Cerebellar nuclear complex (tissue), 1 donor: ENCODE data around the gene SCGB1D2.
"Not testable (repeated sequence)": the region's sequence is repeated elsewhere in the genome, so short reads cannot be mapped to it uniquely, and the experiment has no call there.

Experiments
- DNase-seq, 2 experiments: peaks; one replicate each; lab custom pipeline; 2025; lab: John Stamatoyannopoulos, UW

SCGB1D2 gene, protein sequence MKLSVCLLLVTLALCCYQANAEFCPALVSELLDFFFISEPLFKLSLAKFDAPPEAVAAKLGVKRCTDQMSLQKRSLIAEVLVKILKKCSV

GRCh38 chr11:62242021-62242420, at the start of gene SCGB1D2:
TSS of gene SCGB1D2 (plus strand) at chr11:62242239. CDS start at chr11:62242308, 69 bp downstream.
- peak; percentile 65 to 80 for DNase-seq

- DNase-seq: no peak
Measured at GRCh38 chr11:62193952-62194351, 48.1 kb upstream of the SCGB1D2 start.

DNA sequence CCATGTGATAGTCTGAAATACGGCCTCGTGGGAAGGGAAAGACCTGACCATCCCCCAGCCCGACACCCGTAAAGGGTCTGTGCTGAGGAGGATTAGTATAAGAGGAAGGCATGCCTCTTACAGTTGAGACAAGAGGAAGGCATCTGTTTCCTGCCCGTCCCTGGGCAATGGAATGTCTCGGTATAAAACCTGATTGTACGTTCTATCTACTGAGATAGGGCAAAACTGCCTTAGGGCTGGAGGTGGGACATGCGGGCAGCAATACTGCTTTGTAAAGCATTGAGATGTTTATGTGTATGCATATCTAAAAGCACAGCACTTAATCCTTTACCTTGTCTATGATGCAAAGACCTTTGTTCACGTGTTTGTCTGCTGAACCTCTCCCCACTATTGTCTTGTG, 47.0 kb upstream of the SCGB1D2 start:
- DNase-seq: not testable (repeated sequence)

GRCh38 chr11:62195945-62196344, 46.1 kb upstream of the SCGB1D2 start:
- no peak for DNase-seq

GRCh38 chr11:62197400-62197799, 44.6 kb upstream of the SCGB1D2 start:
- DNase-seq: not testable (repeated sequence)

GRCh38 chr11:62201376-62201775, 40.7 kb upstream of the SCGB1D2 start:
- DNase-seq: no peak

DNA sequence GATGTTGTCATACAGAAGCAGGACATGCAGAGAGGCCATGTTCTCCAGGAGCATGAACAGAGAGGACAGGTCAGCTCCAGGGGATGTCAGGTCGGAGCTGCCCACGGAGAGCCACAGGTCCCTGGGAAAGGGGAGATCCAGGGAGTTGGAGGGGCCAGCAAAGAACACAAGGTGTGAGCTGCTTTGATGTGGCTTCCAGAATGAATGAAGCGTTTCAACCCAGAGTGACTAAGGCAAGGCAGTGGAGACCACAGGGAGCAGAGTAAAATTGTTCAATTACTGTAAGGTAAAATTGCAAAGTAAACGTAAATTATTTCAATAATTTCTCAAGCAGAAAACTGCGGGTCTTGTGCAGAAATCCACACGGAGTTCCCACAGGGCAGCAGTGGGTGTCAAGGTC, 39.1 kb upstream of the SCGB1D2 start:
- DNase-seq: no peak

DNA sequence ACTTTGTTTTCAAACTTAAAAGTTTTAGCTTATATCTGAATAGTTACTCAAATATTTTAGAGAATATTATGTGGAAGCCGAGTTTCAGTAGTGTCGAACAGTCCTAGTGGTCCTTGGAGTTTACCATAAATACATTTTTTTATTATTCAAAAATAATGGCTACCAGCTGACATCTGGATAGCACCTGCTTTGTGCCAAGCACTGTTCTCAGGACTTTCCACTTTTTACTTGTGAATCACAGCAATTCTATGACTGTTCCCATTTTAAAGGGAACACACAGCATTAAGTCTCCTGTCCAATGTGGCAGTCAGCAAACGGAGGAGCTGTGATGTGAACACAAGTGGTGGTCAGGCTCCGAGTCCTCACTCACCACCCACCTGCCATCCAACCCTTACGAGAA, 37.6 kb upstream of the SCGB1D2 start:
- DNase-seq: no peak

- DNase-seq: no peak
Measured at GRCh38 chr11:62205441-62205840, 36.6 kb upstream of the SCGB1D2 start.

- DNase-seq: not testable (repeated sequence)
Measured at GRCh38 chr11:62206276-62207066, 35.6 kb upstream of the SCGB1D2 start.

GRCh38 chr11:62208785-62209144, 33.3 kb upstream of the SCGB1D2 start:
- DNase-seq: no peak

DNA sequence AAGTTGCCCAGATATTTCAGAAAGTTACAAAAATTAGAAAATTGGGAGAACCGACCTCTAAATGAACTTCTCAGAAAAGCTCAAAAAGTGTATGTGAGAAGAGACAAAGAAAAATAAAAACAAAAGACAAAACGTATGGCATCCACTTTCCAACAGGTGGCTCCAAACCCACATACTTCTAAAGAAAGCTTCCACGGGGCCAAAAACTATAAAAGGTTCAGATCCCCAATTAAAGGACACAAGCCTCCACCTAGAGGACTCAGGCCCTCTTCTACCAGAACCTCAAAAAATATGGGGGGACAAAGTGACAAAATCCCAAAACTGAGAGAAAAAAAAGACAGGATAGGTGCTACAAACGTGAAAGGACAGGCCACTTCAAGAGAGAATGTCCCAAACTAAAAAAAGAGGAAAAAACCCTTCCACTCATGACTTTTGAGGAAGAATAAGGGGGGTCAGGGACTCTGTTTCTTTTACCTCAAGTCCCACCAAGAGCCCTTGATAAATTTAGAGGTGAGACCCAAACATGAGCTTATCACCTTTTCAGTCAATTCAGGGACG, 24.8 kb upstream of the SCGB1D2 start:
- no peak for DNase-seq

DNA sequence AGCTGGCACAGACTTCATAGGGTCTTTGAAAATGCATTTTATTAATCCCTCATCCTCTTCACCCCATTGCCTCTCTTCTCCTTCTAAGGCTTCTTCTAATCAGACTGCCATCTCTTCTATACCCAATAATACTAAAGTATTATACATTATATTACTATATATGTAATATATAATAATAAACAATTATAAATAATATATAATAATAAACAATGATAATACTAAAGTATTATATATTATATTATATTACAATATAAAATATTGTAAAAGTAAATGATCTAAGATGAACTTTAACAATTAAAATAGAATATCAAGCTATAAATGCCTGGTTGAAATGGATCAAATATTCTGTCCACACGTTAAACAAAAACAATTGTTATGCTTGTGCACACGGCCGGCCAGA, 20.5 kb upstream of the SCGB1D2 start:
- no peak for DNase-seq

- DNase-seq: no peak
Measured at GRCh38 chr11:62223095-62223494, 18.9 kb upstream of the SCGB1D2 start.

GRCh38 chr11:62233730-62234129, 8.3 kb upstream of the SCGB1D2 start:
- no peak for DNase-seq

DNA sequence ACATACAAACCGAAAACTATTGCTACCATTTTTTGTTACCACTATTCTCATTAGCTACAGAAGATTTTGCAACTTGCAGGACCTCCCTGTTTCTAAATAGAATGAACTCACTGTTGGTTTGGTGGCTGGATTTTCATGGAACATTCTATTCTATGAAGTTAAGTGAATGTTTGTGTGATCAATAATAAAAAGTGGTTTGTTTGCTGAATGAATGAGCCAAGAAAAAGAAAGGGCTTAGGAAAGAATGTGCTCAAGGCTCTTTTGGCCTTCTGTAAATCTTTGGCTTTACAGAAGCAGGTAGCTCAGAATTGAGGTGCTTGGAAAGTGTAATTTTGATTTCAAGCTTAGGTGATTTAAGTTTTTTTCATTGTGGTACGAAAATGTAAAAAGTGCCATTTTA, 5.9 kb upstream of the SCGB1D2 start:
- no peak for DNase-seq

DNA sequence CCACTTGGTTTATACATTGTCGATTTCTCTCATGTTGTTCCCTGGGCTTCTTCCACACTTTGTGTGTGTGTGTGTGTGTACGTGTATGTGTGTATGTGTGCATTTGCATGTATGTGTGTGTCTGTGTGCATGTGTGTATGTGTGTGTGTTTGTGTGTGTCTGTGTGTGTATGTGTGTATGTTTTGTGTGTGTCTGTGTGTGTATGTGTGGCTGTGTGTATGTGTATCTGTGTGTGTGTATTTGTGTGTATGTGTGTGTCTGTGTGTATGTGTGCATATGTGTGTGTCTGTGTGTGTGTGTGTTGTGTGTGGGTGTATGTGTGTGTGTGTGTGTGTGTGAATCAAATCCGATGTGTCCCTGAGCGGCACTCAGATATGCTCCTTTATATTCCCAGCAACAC, 4.5 kb upstream of the SCGB1D2 start:
- no peak for DNase-seq

DNA sequence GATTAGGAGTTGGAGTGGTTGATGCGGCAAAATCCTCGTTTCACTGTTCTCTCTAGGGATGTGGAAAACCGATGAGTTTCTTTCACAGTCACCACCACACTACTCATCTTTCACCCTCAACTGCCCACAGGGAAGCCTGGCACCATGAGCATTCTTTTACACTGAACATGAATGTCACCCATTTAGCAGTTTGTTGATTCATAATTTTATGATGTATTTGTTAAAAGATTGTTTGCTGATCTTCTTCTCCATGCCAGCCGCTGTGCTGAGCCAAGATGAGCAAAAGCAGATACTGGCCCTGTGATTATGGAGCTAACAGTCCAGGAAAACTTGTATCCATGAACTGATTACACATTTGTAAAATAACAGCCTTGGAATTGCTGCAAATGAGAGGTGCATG, 3.9 kb upstream of the SCGB1D2 start:
- no peak for DNase-seq

DNA sequence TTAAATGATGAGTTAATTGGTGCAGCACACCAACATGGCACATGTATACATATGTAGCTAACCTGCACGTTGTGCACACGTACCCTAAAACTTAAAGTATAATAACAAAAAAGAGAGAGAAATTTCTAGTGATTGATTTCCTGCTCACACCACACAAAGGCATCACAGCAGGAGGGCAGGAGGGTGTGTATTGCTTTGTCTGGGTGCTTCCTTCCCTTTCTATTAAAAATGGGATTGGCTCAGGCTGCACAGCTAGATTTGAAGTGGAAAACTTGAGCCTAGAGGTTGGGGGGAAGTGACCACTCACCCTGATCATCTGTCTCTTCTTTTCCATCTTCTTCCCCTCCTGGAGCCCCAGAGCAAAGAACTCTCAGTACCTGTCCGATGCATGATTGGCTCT, 944 bp upstream of the SCGB1D2 start:
- DNase-seq: no peak

GRCh38 chr11:62245271-62245753, 3.3 kb downstream of the SCGB1D2 start:
- no peak for DNase-seq

DNA sequence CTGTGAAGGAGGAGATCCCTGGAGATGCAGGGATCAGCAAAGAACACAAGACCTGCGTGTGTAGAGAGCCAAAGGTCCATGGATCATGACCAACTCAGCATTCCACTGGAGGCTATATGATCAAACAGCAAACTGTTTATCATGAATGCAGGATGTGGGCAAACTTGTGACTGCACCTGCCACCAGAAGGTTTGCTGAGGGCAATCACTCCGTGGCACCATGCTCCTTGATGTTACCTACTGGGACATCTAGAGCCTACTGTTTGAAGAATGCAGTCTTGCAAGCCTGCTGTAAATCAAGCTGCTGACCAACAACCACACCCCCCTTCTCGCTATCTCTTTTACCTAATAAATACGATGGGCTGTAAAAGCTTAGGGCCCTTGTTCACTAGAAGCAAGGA, 9.7 kb downstream of the SCGB1D2 start:
- no peak for DNase-seq

DNA sequence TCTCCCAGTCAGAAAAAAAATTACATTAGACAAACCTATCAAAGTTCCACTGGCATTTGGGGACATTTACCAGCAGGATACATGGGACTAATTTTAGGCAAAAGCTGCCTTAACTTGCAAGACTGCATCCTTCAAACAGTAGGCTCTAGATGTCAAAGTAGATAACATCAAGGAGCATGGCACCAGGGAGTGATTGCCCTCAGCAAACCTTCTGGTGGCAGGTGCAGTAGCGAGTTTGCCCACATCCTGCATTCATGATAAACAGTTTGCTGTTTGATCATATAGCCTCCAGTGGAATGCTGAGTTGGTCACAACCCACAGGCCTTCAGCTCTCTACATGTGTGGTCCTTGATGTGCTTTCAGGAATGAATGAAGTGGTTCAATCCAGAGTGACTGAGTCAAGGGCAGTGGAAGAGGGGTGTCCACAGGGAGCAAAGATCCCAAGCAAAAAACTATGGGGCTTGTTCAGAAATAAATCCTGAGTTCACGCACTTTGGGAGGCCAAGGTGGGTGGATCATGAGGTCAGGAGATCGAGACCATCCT, 12.0 kb downstream of the SCGB1D2 start:
- DNase-seq: no peak

DNA sequence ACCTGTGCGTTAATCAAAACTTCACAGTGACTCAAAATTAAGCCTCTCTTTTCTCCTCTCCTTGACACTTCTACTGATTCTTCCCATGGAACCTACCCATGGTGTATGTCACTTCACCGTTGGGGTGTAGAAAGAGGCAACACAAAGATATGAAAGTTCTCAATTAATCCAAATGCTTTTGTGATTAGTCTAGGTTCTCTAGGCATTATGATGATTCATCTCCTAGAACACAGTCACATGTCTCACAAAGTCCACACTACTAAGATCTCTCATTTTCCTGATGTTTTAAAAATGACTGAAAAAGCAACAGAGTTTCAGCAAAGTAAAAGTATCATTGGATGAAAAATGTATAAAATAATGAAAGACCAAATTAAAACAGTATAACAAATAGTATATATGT, 14.2 kb downstream of the SCGB1D2 start:
- no peak for DNase-seq
